Activated B cell treated with CpG ODN at 0.5 μM for 24 hours (primary cell): Measurements from ENCODE around the gene CTSW. TPM values are rescaled to one million over a fixed set of nuclear protein-coding genes. Genes with fewer than 3 reads are reported as not detected.

ENCODE experiments used
- ATAC-seq: fragments of 200-7000 bp; cut with Tn5 transposase; one replicate; pipeline ENCODE4 v1.10.0; 2021; ENCODE audit warnings: low read depth, mild to moderate bottlenecking, moderate library complexity
- CTCF ChIA-PET: fragments of 350-600 bp; sonication (Branson Sonifier 250); formaldehyde crosslinking; loops from one replicate; lab custom pipeline; 2021; ENCODE audit warnings: antibody characterized with exemption; lab: Charles Lee
- POLR2A ChIA-PET: fragments of 350-600 bp; sonication (Branson Sonifier 250); formaldehyde crosslinking; loops from one replicate; lab custom pipeline; 2021; ENCODE audit warnings: antibody characterized with exemption; lab: Charles Lee
- DNase-seq: peaks from one replicate; pipeline ENCODE4 v3.0.0; 2022
- H3K27ac Mint-ChIP-seq: one replicate; pipeline ENCODE4 v1.8.0; 2020; ENCODE audit warnings: mixed read lengths
- H3K27me3 Mint-ChIP-seq: one replicate; pipeline ENCODE4 v1.8.0; 2021; ENCODE audit warnings: mixed read lengths
- H3K36me3 Mint-ChIP-seq: one replicate; pipeline ENCODE4 v1.8.0; 2021; ENCODE audit warnings: low read depth, mixed read lengths
- H3K4me1 Mint-ChIP-seq: one replicate; pipeline ENCODE4 v1.8.0; 2021; ENCODE audit warnings: mixed read lengths
- H3K4me3 Mint-ChIP-seq: one replicate; pipeline ENCODE4 v1.8.0; 2020; ENCODE audit warnings: mild to moderate bottlenecking, mixed read lengths
- H3K9me3 Mint-ChIP-seq: one replicate; pipeline ENCODE4 v1.8.0; 2020; ENCODE audit warnings: mixed read lengths
- CTCF ChIP-seq: fragments of 200-600 bp; IDR thresholded peaks from one replicate; pipeline ENCODE4 v1.8.0; 2022; ENCODE audit warnings: antibody characterized with exemption, mild to moderate bottlenecking
- intact Hi-C: fragments of 100-400 bp; cut with micrococcal nuclease; formaldehyde crosslinking; loops from one replicate; pipeline ENCODE4 v1.15.1; 2024
- total RNA-seq: library from RNA; stranded (reverse); gene quantifications from 2 replicates; pipeline ENCODE4 v1.2.3, GENCODE V29; 2022

Gene CTSW
- total RNA-seq, 1 donor from 2014 or later, result 0.93 TPM

GRCh38 chr11:65855927-65856363 lies 23.7 kb upstream of the CTSW start:
- Mint-ChIP-seq H3K36me3 (peaks cover 66% of the 10 kb centered on the region), H3K27me3 (no peaks in the 10 kb centered on the region), H3K9me3 (no peaks in the 10 kb centered on the region), H3K4me1 (peaks cover 57% of the 10 kb centered on the region), H3K27ac (peak overlapping the region; percentile 93), H3K4me3 (peak overlapping the region; percentile 92)
- ATAC-seq, result no peak
- DNase-seq, result no peak
- POLR2A ChIA-PET, result interaction anchor here (0.6 to 6.0 kb wide), 5 partner anchors 13 to 242 kb away, joined by 3 to 113 read pairs (median 11); partner anchors contain the start of genes EFEMP2, MAP3K11, PCNX3 and SNX32
- intact Hi-C loops, result loop anchor here (5.0 kb wide), 2 partner anchors 196 to 284 kb away; partner anchors contain the start of genes FAM89B, SF3B2 and ZNRD2
- no peak for TF ChIP-seq CTCF
- CTCF ChIA-PET, result no interaction called here

- intact Hi-C loops, result loop anchor here (1.0 to 5.0 kb wide), 3 partner anchors 195 to 740 kb away; partner anchors contain the start of genes FAM89B, SF3B2, ZNHIT2 and ZNRD2
- H3K36me3 Mint-ChIP-seq, result peaks cover 58% of the 10 kb centered on the region
- ChIA-PET POLR2A (interaction anchor here (0.6 to 7.1 kb wide), 16 partner anchors 8 to 1041 kb away, joined by 3 to 340 read pairs (median 4); partner anchors contain the start of genes AP5B1, CCDC85B, EFEMP2 and FIBP), CTCF (no interaction called here)
- H3K4me1 Mint-ChIP-seq, result peaks cover 66% of the 10 kb centered on the region
- ATAC-seq, result peak; percentile 22
- DNase-seq, result peak; percentile 77
- H3K27ac Mint-ChIP-seq, result peak overlapping the region; percentile 93
- no peaks in the 10 kb centered on the region for H3K27me3 Mint-ChIP-seq
- no peaks in the 10 kb centered on the region for H3K9me3 Mint-ChIP-seq
- TF ChIP-seq CTCF, result no peak
- peak overlapping the region; percentile 92 for H3K4me3 Mint-ChIP-seq
Observed at GRCh38 chr11:65856689-65857499, 22.7 kb upstream of the CTSW start.

- ATAC-seq, result no peak
- peak; percentile 69 for DNase-seq
- Mint-ChIP-seq H3K27ac (peak overlapping the region; percentile 93), H3K36me3 (peaks cover 55% of the 10 kb centered on the region), H3K9me3 (no peaks in the 10 kb centered on the region), H3K4me3 (peak overlapping the region; percentile 92), H3K4me1 (peaks cover 62% of the 10 kb centered on the region), H3K27me3 (no peaks in the 10 kb centered on the region)
- POLR2A ChIA-PET, result interaction anchor here (0.6 to 7.1 kb wide), 21 partner anchors 9 to 1079 kb away, joined by 3 to 340 read pairs (median 10); partner anchors contain the start of genes AP5B1, BANF1, CCDC85B and EFEMP2
- no peak for TF ChIP-seq CTCF
- intact Hi-C loops, result loop anchor here (1.0 to 5.0 kb wide), 3 partner anchors 195 to 740 kb away; partner anchors contain the start of genes FAM89B, SF3B2, ZNHIT2 and ZNRD2
- CTCF ChIA-PET, result interaction anchor here (1.9 to 4.3 kb wide), 2 partner anchors 32 to 219 kb away, joined by 5 to 63 read pairs; partner anchors contain the start of genes CCDC85B, FIBP and SIPA1
Observed at GRCh38 chr11:65857500-65857852, 22.2 kb upstream of the CTSW start.

GRCh38 chr11:65857853-65858680 lies 21.6 kb upstream of the CTSW start, which contains the start of gene CFL1:
Gene CFL1, minus strand, starts transcription at chr11:65858180. Its CDS starts 81 bp downstream, at chr11:65858099.
- H3K27ac Mint-ChIP-seq, result peak within 1 kb of the TSS; percentile 98
- intact Hi-C loops, result loop anchor here (1.0 to 5.0 kb wide), 12 partner anchors 15 to 741 kb away; partner anchors contain the start of genes AP5B1, C11orf68, DRAP1 and EFEMP2
- CTCF ChIA-PET, result interaction anchor here (0.7 to 4.3 kb wide), 5 partner anchors 11 to 220 kb away, joined by 4 to 63 read pairs (median 10); partner anchors contain the start of genes CCDC85B, FIBP and SIPA1
- no peaks in the 10 kb centered on the region for H3K9me3 Mint-ChIP-seq
- ATAC-seq (peak; percentile 62), DNase-seq (peak; percentile 92)
- TF ChIP-seq CTCF, result no peak
- H3K4me3 Mint-ChIP-seq, result peak within 1 kb of the TSS; percentile 99
- POLR2A ChIA-PET, result interaction anchor here (0.6 to 7.1 kb wide), 39 partner anchors 8 to 1840 kb away, joined by 3 to 340 read pairs (median 5); partner anchors contain the start of genes AP5B1, BANF1, BRMS1 and CCDC85B
- no peaks in the 10 kb centered on the region for H3K27me3 Mint-ChIP-seq
- H3K36me3 Mint-ChIP-seq, result peaks cover 55% of the 10 kb centered on the region
- H3K4me1 Mint-ChIP-seq, result peaks cover 65% of the 10 kb centered on the region
